K562 (cell line): ENCODE measurements around the gene PDIA3. TPM values are rescaled to one million over a fixed set of nuclear protein-coding genes. Genes with fewer than 3 reads are reported as not detected.

Experiments
- ATAC-seq: fragments of 200-7000 bp; cut with Tn5 transposase; 3 replicates; pipeline ENCODE4 v1.9.1; 2020; ENCODE audit warnings: moderate library complexity
- BruUV-seq: library from RNA; stranded (reverse); fragments of 400-500 nt; replicated peaks from 2 replicates; lab custom pipeline; 2021; lab: Mats Ljungman, UMichigan
- CTCF ChIA-PET: fragments of 300-600 bp; formaldehyde crosslinking; extraction: SDS; loops from one replicate; lab custom pipeline; 2021; ENCODE audit warnings: low intra/inter-chr PET ratio; lab: Yijun Ruan, JAX
- POLR2A ChIA-PET: fragments of 300-600, 350-650 bp; sonication (Branson Sonifier 250); formaldehyde crosslinking; extraction: SDS; loops from one replicate; lab custom pipeline; 2021; ENCODE audit warnings: antibody characterized with exemption, inconsistent platforms; lab: Yijun Ruan, JAX
- DNase-seq, 4 experiments: peaks; one replicate each; pipeline versions ENCODE4 v3.0.0 to v3.0.0-alpha.2; 2011 to 2018; ENCODE audit warnings: low spot score in 3 of 4, mixed read lengths in 3 of 4; ENCODE audit errors: extremely low read depth in 1 of 4
- FAIRE-seq: peaks from 2 replicates; lab custom pipeline; 2011; peaks lifted over from hg19 to GRCh38; lab: Jason Lieb, UNC
- H2AFZ ChIP-seq: 2 replicates; pipeline ENCODE4 v1.6.0; 2011; ENCODE audit warnings: low read depth, low read length, control low read depth, inconsistent platforms
- H3K27ac ChIP-seq: fragments of 200-600 bp; 3 replicates; pipeline ENCODE4 v1.8.0; 2011; ENCODE audit warnings: low read depth, mild to moderate bottlenecking, control low read depth, inconsistent platforms, low read length, moderate library complexity, mixed read lengths; ENCODE audit errors: extremely low read depth
- H3K27me3 ChIP-seq, 2 experiments: fragments of 300-600 bp in 1 of 2; 2 replicates in 1 of 2; 3 replicates in 1 of 2; pipeline versions ENCODE4 v1.6.0 to v1.8.0; 2011; ENCODE audit warnings: inconsistent platforms in 2 of 2, low read length in 2 of 2, mild to moderate bottlenecking in 1 of 2, mixed read lengths in 1 of 2, moderate library complexity in 1 of 2; ENCODE audit not compliant: control insufficient read depth in 2 of 2, insufficient read depth in 2 of 2
- H3K36me3 ChIP-seq: fragments of 300-600 bp; 3 replicates; pipeline ENCODE4 v1.8.0; 2011; ENCODE audit warnings: mild to moderate bottlenecking, low read length, inconsistent platforms; ENCODE audit not compliant: control insufficient read depth, insufficient read depth
- H3K4me1 ChIP-seq, 2 experiments: fragments of 200-600 bp in 1 of 2; replicated peaks in 1 of 2; 2 replicates in 1 of 2; 3 replicates in 1 of 2; pipeline versions ENCODE4 v1.5.1 to v1.8.0; 2011; ENCODE audit warnings: inconsistent platforms in 2 of 2, low read length in 2 of 2, mild to moderate bottlenecking in 1 of 2, mixed read lengths in 1 of 2, moderate library complexity in 1 of 2; ENCODE audit not compliant: control insufficient read depth in 2 of 2, insufficient read depth in 2 of 2
- H3K4me2 ChIP-seq: 2 replicates; pipeline ENCODE4 v1.6.1; 2011; ENCODE audit warnings: low read length, control low read depth, inconsistent platforms, mixed read lengths; ENCODE audit not compliant: insufficient read depth
- H3K4me3 ChIP-seq: fragments of 200-600 bp; sonication (generic), shearing (Covaris generic); 2 replicates; pipeline ENCODE4 v1.5.1; 2016; ENCODE audit warnings: control low read depth, inconsistent platforms
- H3K79me2 ChIP-seq: fragments of 200-600 bp; 3 replicates; pipeline ENCODE4 v1.8.0; 2011; ENCODE audit warnings: low read length, inconsistent platforms; ENCODE audit not compliant: control insufficient read depth, insufficient read depth
- H3K9ac ChIP-seq, 2 experiments: 2 replicates each; pipeline versions ENCODE4 v1.6.0 to v1.6.1; 2011; ENCODE audit warnings: low read depth in 2 of 2, low read length in 2 of 2, control low read depth in 1 of 2, inconsistent platforms in 1 of 2, mild to moderate bottlenecking in 1 of 2, mixed read lengths in 1 of 2; ENCODE audit not compliant: insufficient read depth in 1 of 2
- H3K9me1 ChIP-seq: one replicate; pipeline ENCODE4 v1.6.0; 2011; ENCODE audit warnings: inconsistent platforms, mild to moderate bottlenecking, low read length, moderate library complexity; ENCODE audit not compliant: control insufficient read depth, insufficient read depth
- H3K9me3 ChIP-seq: replicated peaks from 2 replicates; pipeline ENCODE4 v1.5.1; 2011; ENCODE audit warnings: low read depth, low read length, inconsistent platforms; ENCODE audit not compliant: control insufficient read depth, insufficient read depth
- H4K20me1 ChIP-seq: replicated peaks from 2 replicates; pipeline ENCODE4 v1.6.1; 2011; ENCODE audit warnings: low read length, inconsistent platforms, mixed read lengths; ENCODE audit not compliant: control insufficient read depth, insufficient read depth
- E2F6 ChIP-seq, 2 experiments: IDR thresholded peaks; 2 replicates each; pipeline ENCODE4 v1.6.1; 2011; ENCODE audit warnings: borderline replicate concordance in 1 of 2, control low read depth in 1 of 2, low read depth in 1 of 2, low read length in 1 of 2, mild to moderate bottlenecking in 1 of 2, mixed read lengths in 1 of 2, moderate library complexity in 1 of 2; ENCODE audit not compliant: insufficient read depth in 1 of 2, insufficient read length in 1 of 2, poor library complexity in 1 of 2, severe bottlenecking in 1 of 2; ENCODE audit errors: extremely low read depth in 1 of 2
- L3MBTL2 ChIP-seq: fragments of 450-650 bp; IDR thresholded peaks from 2 replicates; pipeline ENCODE4 v1.6.1; 2016; ENCODE audit warnings: mild to moderate bottlenecking, moderate library complexity
- MYC ChIP-seq, 2 experiments: fragments of 250-450 bp in 1 of 2; sonication (Bioruptor Pico) in 1 of 2; IDR thresholded peaks; 2 replicates each; pipeline versions ENCODE4 v1.5.1 to v1.6.1; 2012 to 2021; ENCODE audit warnings: low read depth in 2 of 2, borderline replicate concordance in 1 of 2, improper control_type of control experiment in 1 of 2, low read length in 1 of 2, mild to moderate bottlenecking in 1 of 2, moderate library complexity in 1 of 2
- PHF20 ChIP-seq: fragments of 450-650 bp; IDR thresholded peaks from 2 replicates; pipeline ENCODE4 v1.6.1; 2018; ENCODE audit not compliant: partially characterized antibody
- PHF8 ChIP-seq: fragments of 200-600 bp; sonication (generic); IDR thresholded peaks from 2 replicates; pipeline ENCODE4 v1.6.1; 2012; ENCODE audit warnings: mixed run types, mild to moderate bottlenecking, inconsistent platforms, low read length, moderate library complexity, borderline replicate concordance
- POLR2A ChIP-seq: fragments of 450-650 bp; conservative IDR thresholded peaks from 2 replicates; pipeline ENCODE4 v1.6.1; 2016
- POLR2AphosphoS2 ChIP-seq: IDR thresholded peaks from 2 replicates; pipeline ENCODE4 v1.6.1; 2012; ENCODE audit warnings: low read length, improper control_type of control experiment
- RAD21 ChIP-seq, 2 experiments: fragments of 250-450 bp in 1 of 2; fragments of 450-650 bp in 1 of 2; sonication (Bioruptor Pico) in 1 of 2; formaldehyde crosslinking in 1 of 2; IDR thresholded peaks in 1 of 2; conservative IDR thresholded peaks in 1 of 2; 2 replicates each; pipeline versions ENCODE4 v1.4.0 to v1.8.0; 2020 to 2022; ENCODE audit warnings: mild to moderate bottlenecking in 2 of 2, moderate library complexity in 1 of 2
- RBM39 ChIP-seq: fragments of 200-400 bp; formaldehyde crosslinking; optimal IDR thresholded peaks from 2 replicates; pipeline ENCODE3; 2018; ENCODE audit warnings: low read depth, low read length
- REST ChIP-seq, 2 experiments: fragments of 450-650 bp; formaldehyde crosslinking in 1 of 2; IDR thresholded peaks; 2 replicates each; pipeline versions ENCODE4 v1.4.0 to v1.6.1; 2014 to 2020; ENCODE audit warnings: mild to moderate bottlenecking in 2 of 2, borderline replicate concordance in 1 of 2, low read depth in 1 of 2
- ZNF184 ChIP-seq: sonication (generic); formaldehyde crosslinking; IDR thresholded peaks from 2 replicates; pipeline ENCODE4 v1.5.0; 2020; ENCODE audit warnings: missing genetic modification reagents
- WGBS: fragments of 100-300 bp; shearing (Covaris generic); methylation state at CpG from one replicate; pipeline ENCODE4 v1.1.6; 2016; ENCODE audit warnings: low coverage, mixed read lengths; ENCODE audit not compliant: insufficient coverage; ENCODE audit errors: missing lambda C conversion rate; 5-methylcytosine and 5-hydroxymethylcytosine counted together
- in situ Hi-C: fragments of 300-500 bp; cut with MboI; formaldehyde crosslinking; loops from 4 replicates; pipeline ENCODE4 v1.15.0; 2018; ENCODE audit warnings: inconsistent platforms, mixed read lengths
- intact Hi-C: fragments of 100-400 bp; cut with micrococcal nuclease; formaldehyde crosslinking; loops from 2 replicates; pipeline ENCODE4 v1.14.2; 2022
- polyA plus RNA-seq, 8 experiments: library from polyadenylated mRNA; depleted of rRNA in 4 of 8; stranded (reverse) in 5 of 8; unstranded in 3 of 8; fragments of >200 nt; fragmentation: Nextera tagmentation in 2 of 8; fragmentation: Illumina TruSeq in 1 of 8; extraction: Ambion mirVana in 2 of 8; extraction: Trizol in 1 of 8; gene quantifications; 2 replicates each; pipeline versions ENCODE4 v1.2.1 to v1.2.3, GENCODE V29; 2011 to 2014; ENCODE audit warnings: inconsistent platforms in 1 of 8, missing spikeins in 1 of 8
- total RNA-seq, 7 experiments: library from RNA; depleted of rRNA in 6 of 7; stranded (reverse); fragments of >200 nt in 6 of 7; fragmentation: Illumina TruSeq in 2 of 7; extraction: Trizol in 2 of 7; gene quantifications; 2 replicates each; pipeline versions ENCODE4 v1.2.1 to v1.2.3, GENCODE V29; 2011 to 2021; ENCODE audit warnings: low replicate concordance in 1 of 7

Gene PDIA3
- total and polyA plus RNA-seq, 9 of the 15 experiments (the other 6 are each of a cell fraction or from before 2014, with no cell fraction given): 13.5 to 386 (median 149) TPM

GRCh38 chr15:43775411-43775965 lies 29.2 kb downstream of the PDIA3 start:
- no peaks in the 10 kb centered on the region for H3K79me2 ChIP-seq
- no peak overlapping the region for H3K9ac ChIP-seq
- no peak for FAIRE-seq
- TSS peak; percentile 57 for BruUV-seq
- intact Hi-C loops (no loop called here), in situ Hi-C loops (no loop called here)
- peaks cover 36% of the 10 kb centered on the region for H3K36me3 ChIP-seq
- H4K20me1 ChIP-seq: no peaks in the 10 kb centered on the region; the same call in 1 of the 2 replicates
- peak in 1 of 4 experiments; percentile 40 for DNase-seq
- H3K27ac ChIP-seq: no peak overlapping the region
- H3K4me2 ChIP-seq: peak overlapping the region; percentile 75; the same call in 1 of the 2 replicates
- POLR2A ChIA-PET: interaction anchor here (0.6 to 3.2 kb wide), 4 partner anchors 10 to 21 kb away, joined by 4 to 12 read pairs (median 8); no protein-coding TSS in a partner anchor
- CTCF ChIA-PET: no interaction called here
- no peak overlapping the region for H2AFZ ChIP-seq
- H3K27me3 ChIP-seq: no peaks in the 10 kb centered on the region
- H3K4me3 ChIP-seq: no peak overlapping the region
- peak; percentile 32; the same call in 2 of the 3 replicates for ATAC-seq
- peaks cover 3 to 19% of the 10 kb centered on the region in 2 experiments; a peak in 4 of 5 replicates for H3K4me1 ChIP-seq
- 90% methylated on average over 1 of the region's 1 CpG for whole genome bisulfite sequencing
- H3K9me1 ChIP-seq: no peaks in the 10 kb centered on the region
- no peaks in the 10 kb centered on the region for H3K9me3 ChIP-seq
- TF ChIP-seq RBM39 (peak; percentile 28), PHF20 (no peak), POLR2AphosphoS2 (peak; percentile 71), POLR2A (peak; percentile 28; the same call in 1 of the 2 replicates), RAD21 (CRISPR knock-in tag; conservative IDR thresholded peaks at IDR 0.05 in 1 of 2, IDR thresholded peaks at IDR 0.05 in 1 of 2) (peak in 1 of 2 experiments; percentile 34; a peak in 3 of 4 replicates), ZNF184 (CRISPR knock-in tag) (no peak), PHF8 (0 out of 2 replicates have a peak, but pooled peaks have one; percentile 3), REST (IDR thresholded peaks at IDR 0.05; ENCODE audit: borderline replicate concordance) (peak; percentile 18; the same call in 1 of the 2 replicates), REST (CRISPR knock-in tag; IDR thresholded peaks at IDR 0.05; ENCODE audit: low read depth) (no peak), E2F6 (IDR thresholded peaks at IDR 0.05; ENCODE audit: borderline replicate concordance in 1 of 2, extremely low read depth in 1 of 2, insufficient read depth in 1 of 2, insufficient read length in 1 of 2, low read depth in 1 of 2, low read length in 1 of 2, poor library complexity in 1 of 2, severe bottlenecking in 1 of 2) (peak in 1 of 2 experiments; percentile 11), MYC (IDR thresholded peaks at IDR 0.05; ENCODE audit: low read depth, low read length) (peak; percentile 67), MYC (CRISPR knock-in tag; IDR thresholded peaks at IDR 0.05; ENCODE audit: borderline replicate concordance, low read depth) (no peak), L3MBTL2 (peak; percentile 54; the same call in 1 of the 2 replicates)
